Measurements from ENCODE around the gene FAM200B.
"Not testable (repeated sequence)": the region's sequence is repeated elsewhere in the genome, so short reads cannot be mapped to it uniquely, and the experiment has no call there.

Gene FAM200B

DNA sequence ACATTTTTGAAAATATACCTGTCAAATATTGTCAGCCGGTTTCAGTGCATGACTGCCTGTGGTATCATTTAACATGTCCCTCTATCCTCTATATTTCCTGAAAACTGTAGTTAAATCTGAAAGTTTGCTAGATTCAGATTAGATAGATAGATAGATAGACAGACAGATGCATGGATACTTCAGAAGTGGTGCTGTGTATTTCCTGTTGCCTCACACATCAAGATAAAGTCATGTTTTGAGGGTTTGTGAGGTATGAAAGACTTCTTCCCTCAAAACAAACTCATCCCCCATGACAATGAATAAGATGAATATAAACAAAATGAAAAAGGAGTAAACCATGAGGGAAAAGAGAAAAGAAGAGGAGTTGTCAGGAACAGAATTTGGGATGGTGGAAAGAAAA, 15.2 kb downstream of the FAM200B start:
- no peak for DNase-seq

GRCh38 chr4:15702941-15703403, 21.3 kb downstream of the FAM200B start, which contains the start of gene BST1:
BST1 (plus strand) TSS chr4:15703065; CDS start chr4:15703145, 80 bp downstream.
- peak; percentile 86 for DNase-seq

DNA sequence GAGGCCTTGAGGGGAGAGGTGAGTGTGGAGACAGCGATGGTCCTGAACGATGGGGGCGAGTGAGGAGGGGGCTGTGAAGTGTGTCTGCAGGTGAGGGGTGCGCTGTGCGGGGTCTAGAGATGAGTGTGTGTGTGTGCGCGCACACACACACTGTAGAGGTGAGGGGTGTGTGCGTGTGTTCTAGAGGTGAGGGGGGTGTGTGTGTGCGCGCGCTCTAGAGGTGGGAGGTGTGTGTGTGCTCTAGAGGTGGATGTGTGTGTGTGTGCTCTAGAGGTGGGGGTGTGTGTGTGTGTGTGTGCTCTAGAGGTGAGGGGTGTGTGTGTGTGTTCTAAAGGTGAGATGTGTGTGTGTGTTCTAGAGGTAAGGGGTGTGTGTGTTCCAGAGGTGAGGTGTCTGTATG, 21.8 kb downstream of the FAM200B start:
- no peak for DNase-seq

GRCh38 chr4:15704129-15704528, 22.5 kb downstream of the FAM200B start:
- DNase-seq: no peak

- DNase-seq: no peak
Observed at GRCh38 chr4:15706646-15707362, 25.2 kb downstream of the FAM200B start.

GRCh38 chr4:15707363-15707715, 25.7 kb downstream of the FAM200B start:
- no peak for DNase-seq

DNA sequence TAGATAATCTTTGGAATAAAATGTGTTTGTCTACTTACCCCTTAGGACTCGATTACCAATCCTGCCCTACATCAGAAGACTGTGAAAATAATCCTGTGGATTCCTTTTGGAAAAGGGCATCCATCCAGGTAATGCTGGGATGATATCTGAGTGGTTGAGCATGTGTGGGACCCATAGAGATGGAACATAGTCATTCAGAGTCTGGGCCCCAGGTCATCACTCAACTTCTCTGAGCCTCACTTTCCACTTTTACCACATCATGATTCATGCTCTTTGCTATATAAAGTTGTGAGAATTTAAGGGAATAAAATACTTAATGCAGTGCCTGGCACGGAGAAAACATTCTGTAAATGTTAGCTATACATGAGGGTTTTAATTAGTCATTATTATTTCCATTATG, 30.1 kb downstream of the FAM200B start:
- no peak for DNase-seq

DNA sequence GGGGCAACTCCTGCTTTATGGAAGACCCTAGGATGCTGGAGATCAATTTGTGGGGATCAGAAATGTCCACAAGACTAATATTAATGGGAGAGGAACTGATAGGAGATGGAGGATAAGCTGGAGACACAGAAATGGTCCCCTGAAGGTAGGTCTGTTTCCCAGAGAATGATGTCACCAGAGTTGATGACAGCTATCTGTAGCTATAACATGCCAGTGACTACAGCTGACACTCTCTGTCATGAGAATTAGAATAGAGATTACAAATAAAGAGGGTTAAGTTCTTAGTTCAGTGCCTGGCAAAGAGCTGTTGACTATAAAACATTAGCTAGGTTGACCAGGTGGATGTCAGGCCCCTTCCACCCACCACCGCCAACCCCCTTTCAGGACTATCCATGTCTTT, 30.6 kb downstream of the FAM200B start:
- DNase-seq: no peak

DNA sequence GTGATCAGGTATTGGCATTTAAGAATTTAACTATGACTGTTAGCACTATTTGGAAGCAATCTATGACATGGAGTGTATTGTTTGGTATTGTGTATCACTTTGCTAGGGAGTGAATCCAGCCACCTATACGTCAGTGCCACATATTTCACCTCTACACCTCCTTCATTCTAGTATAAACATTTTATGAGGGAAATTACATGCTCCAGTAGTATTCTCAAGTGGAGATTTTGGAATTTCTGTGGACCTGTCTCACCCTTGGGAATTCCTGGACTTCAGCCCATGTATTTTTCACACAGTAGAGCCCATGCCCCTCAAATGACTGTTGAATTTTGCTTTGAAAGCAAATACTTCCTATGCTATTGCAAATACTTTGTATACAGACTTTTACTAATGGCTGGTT, 32.5 kb downstream of the FAM200B start:
- no peak for DNase-seq

- DNase-seq: no peak
Observed at GRCh38 chr4:15714646-15715435, 33.2 kb downstream of the FAM200B start.

DNA sequence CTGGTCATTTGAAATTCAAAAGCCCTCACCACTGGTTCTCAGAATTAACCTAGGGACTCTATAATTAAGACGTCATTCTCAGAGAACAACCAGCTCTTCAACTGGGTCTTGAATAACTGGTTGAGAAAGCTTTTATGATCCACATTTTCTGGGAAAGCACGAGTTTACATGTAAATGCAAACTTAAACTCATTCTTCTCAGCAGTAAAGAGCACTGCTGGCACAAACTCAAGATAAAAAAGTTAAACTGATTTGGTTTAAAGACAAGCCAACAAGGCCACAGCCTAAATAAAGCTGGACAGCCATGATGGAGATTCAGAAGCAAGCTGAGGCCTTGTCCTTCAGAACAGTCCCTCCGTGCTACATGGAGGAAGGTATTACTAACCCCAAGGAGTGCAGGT, 34.5 kb downstream of the FAM200B start:
- DNase-seq: no peak

GRCh38 chr4:15717086-15717485, 35.5 kb downstream of the FAM200B start:
- no peak for DNase-seq

DNA sequence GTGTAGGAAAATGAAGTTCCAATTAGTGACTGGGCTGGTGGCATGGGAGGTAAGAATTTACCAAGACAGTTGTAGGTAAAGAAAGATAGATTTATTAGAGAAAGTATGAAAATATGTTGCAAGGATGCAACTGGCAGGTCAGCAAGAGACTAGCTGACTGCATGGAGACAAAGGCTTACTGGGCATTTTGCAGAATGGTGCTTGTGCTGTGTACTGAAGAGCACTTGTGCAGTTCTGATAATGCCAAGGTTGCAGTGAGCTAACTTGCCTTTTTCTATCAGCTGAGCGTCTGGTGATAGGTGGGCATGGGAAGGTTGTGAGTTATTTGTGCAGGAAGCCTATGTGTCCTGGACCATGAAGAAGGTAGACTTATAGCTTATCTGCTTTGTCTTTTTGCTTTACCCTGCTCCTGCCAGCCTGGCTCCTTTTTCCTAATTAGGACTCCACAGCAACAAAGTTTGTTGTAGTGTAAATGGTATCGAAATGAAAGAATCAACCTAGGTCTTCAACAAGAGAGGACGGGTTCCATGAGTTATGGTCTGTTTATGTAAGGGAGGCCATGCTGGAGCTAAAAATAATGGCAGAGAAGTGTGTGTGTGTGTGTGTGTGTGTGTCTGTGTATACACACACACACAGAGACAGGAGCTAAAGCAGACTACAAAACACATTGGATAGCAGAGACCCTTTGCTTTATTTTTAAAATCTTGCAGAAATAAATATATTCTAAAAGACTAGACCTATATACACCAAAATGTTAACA, 36.2 kb downstream of the FAM200B start:
- no peak for DNase-seq

- no peak for DNase-seq
Observed at GRCh38 chr4:15718465-15718864, 36.8 kb downstream of the FAM200B start.

GRCh38 chr4:15718959-15719358, 37.3 kb downstream of the FAM200B start:
- DNase-seq: no peak

GRCh38 chr4:15719506-15719905, 37.9 kb downstream of the FAM200B start:
- DNase-seq: peak; percentile 70

- DNase-seq: peak; percentile 41
Observed at GRCh38 chr4:15720851-15721250, 39.2 kb downstream of the FAM200B start.

GRCh38 chr4:15725608-15726007, 44.0 kb downstream of the FAM200B start:
- no peak for DNase-seq

GRCh38 chr4:15729910-15730533, 48.4 kb downstream of the FAM200B start:
- peak; percentile 62 for DNase-seq

GRCh38 chr4:15733061-15733460, 51.4 kb downstream of the FAM200B start:
- DNase-seq: not testable (repeated sequence)

DNA sequence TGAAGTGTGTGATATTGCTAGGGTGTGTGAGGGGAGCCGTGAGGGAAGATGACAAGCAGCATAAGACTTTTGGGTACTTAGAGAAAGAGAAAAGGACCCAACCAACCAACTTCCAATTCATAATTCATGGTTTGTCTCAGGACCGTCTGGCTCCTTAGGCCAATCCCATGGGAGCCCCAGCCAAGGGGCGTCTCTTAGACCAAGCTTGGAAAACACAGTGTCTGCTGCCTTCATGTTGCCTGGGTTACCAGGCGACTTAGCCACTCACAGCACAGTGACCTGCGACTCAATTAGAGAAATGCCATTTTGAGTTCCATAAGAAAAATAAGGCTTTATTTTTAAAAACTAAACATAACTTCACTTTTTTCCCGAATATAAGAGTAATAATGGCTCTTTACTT, 53.9 kb downstream of the FAM200B start:
- DNase-seq: no peak

DNA sequence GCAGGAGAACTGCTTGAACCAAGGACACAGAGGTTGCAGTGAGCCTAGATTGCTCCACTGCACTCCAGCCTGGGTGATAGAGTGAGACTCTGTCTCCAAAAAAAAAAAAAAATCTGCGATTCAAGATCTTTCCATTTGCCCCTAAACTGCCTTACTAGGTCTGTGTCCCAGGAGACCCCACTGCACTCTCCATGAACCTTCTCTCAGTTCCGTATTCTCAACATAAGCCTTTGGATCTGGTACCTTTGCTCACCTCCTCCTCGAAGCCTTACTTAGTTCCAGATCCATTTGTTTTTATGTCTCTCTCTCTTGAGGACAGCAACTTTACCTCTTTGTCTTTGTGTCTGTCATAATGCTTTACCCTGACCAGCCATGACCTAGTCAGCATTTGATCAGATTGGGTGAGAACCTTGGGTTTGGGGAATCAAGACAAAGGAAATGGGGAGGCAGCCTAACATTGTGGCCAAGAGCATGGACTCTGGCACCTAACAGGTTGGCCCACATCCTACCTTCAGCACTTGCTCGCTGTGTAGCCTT, 55.0 kb downstream of the FAM200B start:
- no peak for DNase-seq

DNA sequence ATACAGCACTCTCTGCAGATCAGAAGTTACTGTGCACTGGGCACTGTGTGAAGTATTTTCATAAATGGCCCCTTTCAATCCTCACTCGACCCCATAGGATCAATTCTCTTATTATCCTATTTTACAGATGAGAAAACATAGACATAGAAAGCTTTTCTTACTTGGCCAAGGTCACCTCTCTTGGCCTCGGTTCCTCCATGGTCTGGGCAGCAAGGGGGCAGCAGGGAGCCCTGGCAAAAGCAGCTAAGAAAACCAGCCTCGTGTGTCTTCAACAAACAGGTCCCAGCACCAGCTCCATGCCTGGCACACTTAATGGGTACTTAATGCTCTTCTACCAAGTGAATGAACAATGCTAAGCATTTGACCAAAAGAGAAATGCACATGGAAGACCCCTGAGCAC, 55.6 kb downstream of the FAM200B start:
- DNase-seq: no peak
